Cerebellar cortex (tissue), 1 donor: ENCODE data around the gene CARMIL1.
A peak's percentile ranks its signal among the peaks of the same experiment; 100 is the strongest.

Experiments used
- DNase-seq: peaks from one replicate; pipeline ENCODE4 v3.0.0-alpha.2; 2015; ENCODE audit warnings: low spot score

CARMIL1 gene

DNA sequence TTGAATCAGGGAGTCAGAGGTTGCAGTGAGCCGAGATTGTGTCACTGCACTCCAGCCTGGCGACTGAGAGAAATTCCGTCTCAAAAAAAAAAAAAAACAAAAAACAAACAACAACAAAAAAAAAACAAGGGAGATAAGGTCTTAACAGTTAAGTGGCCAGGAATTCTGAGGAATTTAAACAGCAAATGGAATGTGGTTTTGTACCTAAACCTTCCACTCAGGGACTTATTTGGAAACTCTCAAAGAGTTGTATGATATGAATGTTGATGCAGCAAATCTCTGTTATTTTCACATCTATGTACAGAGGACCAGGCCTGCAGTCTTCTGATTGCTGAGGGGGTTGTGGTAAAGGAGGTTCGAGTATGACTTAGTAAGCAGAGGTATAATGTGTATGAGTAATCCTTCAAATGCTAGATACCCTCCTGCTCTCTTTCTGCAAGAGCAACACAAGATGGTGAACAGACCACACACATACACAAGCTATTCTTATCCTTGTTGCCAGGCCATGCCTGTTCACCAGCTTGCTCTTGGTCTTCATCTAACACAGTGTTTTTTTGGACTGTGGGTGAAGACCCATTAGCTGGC lies 197.9 kb downstream of the CARMIL1 start:
- DNase-seq, result no peak

GRCh38 chr6:25478973-25479372 lies 199.8 kb downstream of the CARMIL1 start:
- no peak for DNase-seq

GRCh38 chr6:25481267-25481666 lies 202.1 kb downstream of the CARMIL1 start:
- DNase-seq, result no peak

DNA sequence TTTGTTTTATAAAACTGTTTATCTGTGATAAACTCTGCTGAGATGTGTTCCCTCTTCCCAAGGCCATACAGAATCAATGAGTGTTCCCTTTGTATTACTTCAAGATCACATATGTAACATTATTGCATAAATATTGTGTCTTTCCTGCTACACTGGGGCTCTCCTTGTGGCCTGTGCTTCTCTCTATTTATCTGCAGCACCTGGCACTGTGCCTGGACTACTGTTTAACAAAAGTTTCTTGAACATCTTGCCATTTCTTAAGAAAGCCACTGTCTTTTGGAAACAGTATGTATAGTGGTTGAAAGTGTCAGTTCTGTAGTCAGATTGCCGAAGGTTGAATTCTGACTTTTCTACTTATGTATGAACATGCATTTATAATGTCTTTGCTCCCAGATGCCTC lies 203.8 kb downstream of the CARMIL1 start:
- no peak for DNase-seq

- no peak for DNase-seq
Observed at GRCh38 chr6:25483943-25484342, 204.8 kb downstream of the CARMIL1 start.

DNA sequence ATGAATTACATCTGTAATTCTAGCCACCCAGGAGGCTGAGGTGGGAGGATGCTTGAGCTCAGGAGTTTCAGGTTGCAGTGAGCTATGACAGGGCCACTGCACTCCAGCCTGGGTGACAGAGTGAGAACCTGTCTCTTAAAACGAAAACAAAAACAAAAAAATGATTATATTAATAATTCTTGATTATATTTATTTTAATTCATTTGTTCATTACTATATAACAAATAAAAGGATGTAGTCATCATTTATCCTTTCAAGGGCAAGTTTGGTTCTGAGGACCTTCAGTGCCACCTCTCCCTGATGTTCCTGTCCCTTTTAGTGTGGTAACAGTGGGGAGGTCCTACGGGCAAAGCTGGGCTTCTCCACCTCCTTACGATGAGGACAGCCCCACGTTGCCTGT lies 205.7 kb downstream of the CARMIL1 start:
- DNase-seq, result no peak

DNA sequence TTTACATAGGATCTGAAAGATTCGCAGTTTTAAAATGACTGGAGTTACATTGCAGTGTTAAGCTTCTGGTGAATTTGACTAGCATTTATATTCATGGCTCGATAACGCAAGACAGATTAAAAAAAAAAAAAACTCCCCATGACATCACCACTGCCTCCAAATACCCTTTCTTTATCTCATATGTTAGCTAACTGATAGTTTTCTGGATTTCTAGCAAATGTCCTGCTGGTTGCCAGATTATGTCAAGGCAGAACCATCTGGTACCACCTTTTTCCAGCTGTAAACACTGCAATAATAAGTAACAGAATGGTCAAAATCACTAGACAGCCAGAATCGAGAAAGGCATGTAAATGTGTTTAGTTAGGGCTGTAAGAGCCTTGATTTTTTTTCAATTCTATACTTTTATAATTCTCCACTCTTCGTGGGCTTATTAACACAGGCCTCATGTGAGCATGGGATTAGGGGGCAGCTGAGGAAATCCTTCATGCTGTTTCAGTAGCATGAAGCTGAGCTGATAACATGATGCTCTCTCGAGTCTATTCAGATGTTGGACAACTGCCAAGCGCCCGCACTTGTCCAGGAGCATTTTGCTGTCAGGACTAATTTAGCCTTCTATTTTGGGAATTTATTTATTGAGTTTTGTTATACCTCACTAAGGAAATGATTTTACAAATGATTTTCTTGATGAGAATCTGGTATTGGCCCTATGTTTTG lies 206.8 kb downstream of the CARMIL1 start:
- peak; percentile 80 for DNase-seq

DNA sequence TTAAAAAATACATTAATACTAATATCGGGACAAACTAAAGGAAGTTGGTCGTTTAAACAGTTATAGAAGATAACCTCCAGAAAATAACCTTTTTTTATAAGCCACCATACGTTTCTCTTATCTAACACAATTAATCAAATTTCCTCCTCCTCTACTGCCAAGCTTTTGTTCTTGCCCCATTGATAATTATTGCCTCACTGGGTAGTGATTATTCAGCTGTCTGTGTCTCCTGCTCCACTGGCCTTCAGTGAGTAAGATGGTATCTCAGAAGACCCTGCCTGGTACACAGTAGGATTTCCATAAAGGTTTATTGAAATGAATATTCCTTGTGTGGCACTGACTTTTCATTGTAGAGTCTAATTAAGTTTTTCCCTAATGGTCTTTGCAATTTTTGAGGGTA lies 207.4 kb downstream of the CARMIL1 start:
- DNase-seq, result no peak

DNA sequence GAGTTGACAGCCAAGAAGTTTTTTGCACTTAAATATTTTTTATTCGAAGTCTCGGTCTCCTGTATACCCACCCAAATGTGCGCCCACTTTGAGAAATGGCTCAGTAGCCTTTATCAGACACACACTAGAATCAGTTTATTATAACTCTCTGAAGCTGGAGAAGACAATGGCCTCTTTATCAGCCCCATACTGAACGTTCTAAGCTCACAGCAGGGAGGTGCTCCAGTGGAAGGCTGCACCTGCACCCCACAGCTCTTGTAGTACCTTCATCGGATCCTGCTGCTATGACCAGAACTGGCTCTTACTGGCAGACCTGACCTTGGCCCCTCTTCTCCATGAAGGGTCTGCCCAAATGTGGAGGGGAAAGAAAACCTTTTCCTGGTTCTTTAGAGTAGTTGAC lies 207.8 kb downstream of the CARMIL1 start:
- DNase-seq, result no peak

DNA sequence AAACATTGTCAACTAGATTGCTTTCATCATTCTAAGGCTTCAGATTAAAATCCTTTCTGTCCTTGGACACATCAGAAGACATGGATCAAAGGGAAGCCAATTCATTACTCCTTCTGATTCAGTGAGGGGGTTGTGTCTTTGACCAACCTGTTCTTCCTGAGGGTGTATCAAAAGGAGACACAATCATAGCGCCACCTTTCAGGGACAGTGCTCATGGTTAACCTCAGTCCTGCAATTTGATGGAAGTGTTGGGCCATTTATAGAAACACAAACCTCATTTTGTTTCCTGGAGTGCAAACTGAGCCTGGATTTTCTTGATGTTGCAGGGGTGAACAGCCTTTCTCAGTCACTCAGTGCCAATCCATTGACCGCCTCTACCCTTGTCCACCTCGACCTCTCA lies 209.0 kb downstream of the CARMIL1 start:
- no peak for DNase-seq

DNA sequence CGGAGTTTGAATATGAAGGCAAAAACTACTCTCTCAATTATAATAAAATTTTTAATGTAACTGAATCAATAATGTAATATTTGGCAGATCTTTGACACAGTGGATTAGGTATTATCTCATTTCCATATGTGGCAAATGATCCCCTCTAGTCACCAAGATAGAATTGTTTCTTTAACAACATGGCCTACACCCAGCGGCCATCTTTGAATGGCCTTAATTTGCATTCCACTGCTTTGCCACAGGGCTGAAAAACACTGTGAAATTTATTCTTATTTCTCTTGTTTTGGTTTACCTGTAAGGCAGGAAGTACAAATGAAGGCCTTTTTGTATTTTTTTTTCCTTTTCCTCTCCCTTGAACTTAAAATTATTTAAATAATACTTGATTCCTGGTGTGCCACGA lies 210.2 kb downstream of the CARMIL1 start:
- no peak for DNase-seq

DNA sequence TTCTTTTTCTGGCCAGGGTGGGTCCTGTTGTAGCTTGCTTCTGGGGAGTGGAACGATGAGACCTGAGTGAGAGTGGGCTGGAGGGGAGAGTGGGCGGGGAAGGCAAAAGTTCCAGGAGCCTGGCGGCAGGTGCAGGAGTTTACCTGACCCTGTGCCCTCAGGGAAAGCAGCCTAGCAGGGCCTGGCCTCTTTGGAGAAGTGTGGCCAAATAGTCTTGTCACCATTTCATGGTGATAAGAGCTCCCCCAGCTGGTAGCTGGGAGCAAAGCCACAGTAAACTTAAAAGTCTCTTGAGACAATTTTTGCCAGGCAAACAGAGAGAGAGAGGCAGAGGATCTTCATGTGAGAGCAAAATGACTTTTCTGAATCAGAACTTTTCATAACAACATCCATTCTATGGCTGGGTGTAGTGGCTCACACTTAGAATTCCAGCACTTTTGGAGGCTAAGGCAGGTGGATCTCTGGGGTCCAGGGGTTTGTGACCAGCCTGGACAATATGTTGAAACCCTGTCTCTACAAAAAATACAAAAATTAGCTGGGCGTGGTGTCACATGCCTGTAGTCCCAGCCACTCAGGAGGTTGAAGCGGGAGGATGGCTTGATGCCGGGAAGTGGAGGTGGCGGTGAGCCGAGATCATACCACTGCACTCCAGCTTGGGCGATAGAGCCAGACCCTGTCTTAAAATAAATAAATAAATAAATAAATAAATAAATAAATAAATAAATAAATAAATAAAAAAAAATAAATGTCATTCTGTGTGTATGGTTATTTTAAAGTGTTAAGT lies 211.0 kb downstream of the CARMIL1 start:
- peak; percentile 86 for DNase-seq

GRCh38 chr6:25492951-25493350 lies 213.8 kb downstream of the CARMIL1 start:
- no peak for DNase-seq

- DNase-seq, result no peak
Observed at GRCh38 chr6:25494469-25494868, 215.3 kb downstream of the CARMIL1 start.

GRCh38 chr6:25497383-25498040 lies 218.3 kb downstream of the CARMIL1 start:
- no peak for DNase-seq

- no peak for DNase-seq
Observed at GRCh38 chr6:25498505-25498904, 219.3 kb downstream of the CARMIL1 start.

GRCh38 chr6:25499615-25500235 lies 220.6 kb downstream of the CARMIL1 start:
- DNase-seq, result no peak

- DNase-seq, result no peak
Observed at GRCh38 chr6:25503686-25504085, 224.5 kb downstream of the CARMIL1 start.

- DNase-seq, result no peak
Observed at GRCh38 chr6:25504661-25505060, 225.5 kb downstream of the CARMIL1 start.

GRCh38 chr6:25506020-25506419 lies 226.8 kb downstream of the CARMIL1 start:
- DNase-seq, result no peak

- DNase-seq, result no peak
Observed at GRCh38 chr6:25508051-25508450, 228.9 kb downstream of the CARMIL1 start.

DNA sequence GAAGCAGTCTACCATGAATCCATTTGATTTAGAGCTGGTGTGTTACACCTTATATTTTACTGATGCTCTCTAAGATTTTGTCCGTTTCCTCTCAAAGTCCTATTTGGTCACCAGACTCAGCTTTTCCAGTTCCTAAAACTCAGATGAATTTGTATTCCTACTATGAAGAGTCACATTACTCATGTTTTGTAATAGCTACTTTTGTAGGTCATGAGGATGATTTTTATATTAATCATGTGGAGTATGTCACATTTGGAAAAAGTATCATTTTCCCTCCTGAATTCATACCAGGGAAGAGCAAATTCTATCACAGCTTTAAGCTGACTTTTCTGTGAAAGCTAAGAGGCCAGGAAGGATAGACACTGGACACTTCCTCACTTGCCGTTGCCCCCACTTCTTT lies 232.2 kb downstream of the CARMIL1 start:
- DNase-seq, result no peak
